HG02970 (cell line): Measurements from ENCODE around the gene ISCA2.
A peak's percentile ranks its signal among the peaks of the same experiment; 100 is the strongest.

Experiments used
- ATAC-seq: cut with Tn5 transposase; IDR thresholded peaks from one replicate; pipeline ENCODE4 v1.9.1; 2021; ENCODE audit warnings: mild to moderate bottlenecking, moderate library complexity, moderate number of reproducible peaks; ENCODE audit not compliant: unreplicated experiment, low FRiP score

The ISCA2 gene

DNA sequence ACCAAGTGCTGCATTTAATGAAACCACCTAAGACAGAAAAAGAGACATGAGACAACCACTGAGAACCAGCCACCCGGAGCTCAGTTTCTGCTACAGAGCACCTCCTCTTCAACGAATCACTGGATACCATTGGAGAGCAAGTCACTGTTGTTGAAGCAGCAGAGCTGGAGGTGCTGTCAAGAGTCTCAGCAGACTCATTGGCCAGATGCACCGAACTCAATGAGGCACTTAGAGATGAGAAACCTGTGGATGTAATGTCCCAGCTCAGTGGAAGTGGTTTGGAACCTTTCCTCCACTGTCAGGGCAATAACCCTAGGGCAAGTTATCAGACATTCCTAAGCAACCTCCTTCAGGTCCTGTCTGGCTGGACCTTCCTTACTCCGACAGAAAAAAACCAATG, 13.5 kb upstream of the ISCA2 start:
- ATAC-seq: no peak

DNA sequence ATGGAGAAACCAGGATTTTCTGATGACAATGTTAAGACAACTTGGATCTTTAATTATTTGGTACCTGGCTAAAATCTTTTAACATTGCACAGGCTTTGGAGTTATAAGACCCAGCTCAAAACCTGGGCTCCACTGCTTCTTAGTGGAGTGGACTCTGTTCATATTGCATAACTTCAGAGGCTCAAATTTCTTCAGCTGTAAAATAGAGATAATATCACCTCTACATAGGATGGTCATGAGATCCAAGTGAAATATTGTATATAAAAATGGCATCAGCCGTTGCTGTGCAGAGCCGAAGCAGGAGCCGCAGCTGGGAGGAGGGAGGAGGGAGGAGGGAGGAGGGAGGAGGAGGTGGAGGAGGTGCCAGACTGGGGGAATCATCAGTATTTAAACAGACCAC, 11.0 kb upstream of the ISCA2 start:
- no peak for ATAC-seq

DNA sequence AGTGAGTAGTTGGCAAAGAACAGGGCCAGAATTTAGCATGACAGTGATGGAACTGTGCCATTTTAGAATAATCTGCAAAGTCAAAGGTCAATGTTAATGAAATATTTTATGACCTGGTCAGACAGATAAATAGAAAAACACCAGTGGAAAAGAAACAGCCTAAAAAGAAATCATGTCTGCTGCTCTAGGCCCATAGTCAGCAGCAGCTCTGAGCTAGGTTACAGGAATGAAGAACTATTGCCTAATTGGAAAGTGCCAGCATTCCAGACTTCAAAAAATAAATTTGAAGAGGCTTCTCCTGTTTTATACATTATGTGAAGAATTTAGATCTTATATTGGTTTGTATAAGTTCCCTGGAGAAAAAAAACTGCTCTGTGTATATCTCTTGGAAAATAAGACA, 10.2 kb upstream of the ISCA2 start:
- ATAC-seq: no peak

DNA sequence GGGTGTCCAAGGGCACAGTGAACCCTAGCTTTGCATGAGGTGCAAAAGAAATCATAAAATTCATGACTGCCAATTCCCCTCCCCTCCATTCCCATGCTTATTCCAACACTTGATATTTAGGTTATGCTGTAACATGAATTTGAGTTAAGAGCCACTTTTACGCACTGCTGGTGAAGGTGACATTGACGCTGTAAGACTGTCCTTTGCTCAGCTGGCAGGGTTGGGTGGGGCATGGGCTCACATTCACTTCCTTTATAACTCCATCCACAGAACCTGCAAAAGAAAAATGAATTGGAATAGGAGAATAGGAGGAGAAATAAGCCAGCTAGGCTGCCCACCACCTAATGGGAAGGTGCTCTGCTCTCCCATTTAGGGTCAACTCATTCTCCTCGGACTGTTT, 7.4 kb upstream of the ISCA2 start:
- no peak for ATAC-seq

DNA sequence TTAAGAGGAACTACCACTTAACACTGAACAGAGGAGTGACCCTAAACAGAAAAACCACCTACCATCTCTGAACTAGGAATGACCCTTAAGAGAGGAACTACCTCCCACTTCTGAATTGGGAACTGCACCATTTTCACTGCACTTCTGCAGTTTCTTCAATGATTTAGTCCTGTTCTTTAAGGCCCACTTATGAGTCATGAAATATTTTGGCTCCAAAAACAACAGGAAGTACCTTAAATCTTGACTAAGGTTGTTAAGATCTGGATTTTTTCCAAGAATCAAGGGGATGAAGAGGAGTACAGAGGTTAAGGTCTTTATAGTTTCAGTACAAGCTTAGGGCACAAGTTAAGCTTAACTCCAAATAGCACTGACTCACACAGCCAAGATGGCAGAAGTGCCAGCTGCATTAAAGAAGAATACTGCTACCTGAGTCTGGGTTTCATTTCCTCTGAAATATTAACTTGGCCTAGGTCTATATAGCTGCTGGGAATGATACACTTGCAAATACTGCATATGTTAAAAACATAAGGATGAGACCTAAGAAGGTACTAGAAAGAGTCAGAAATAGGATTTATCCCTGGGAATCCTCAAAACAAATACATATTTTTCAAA, 4.7 kb upstream of the ISCA2 start:
- ATAC-seq: no peak

DNA sequence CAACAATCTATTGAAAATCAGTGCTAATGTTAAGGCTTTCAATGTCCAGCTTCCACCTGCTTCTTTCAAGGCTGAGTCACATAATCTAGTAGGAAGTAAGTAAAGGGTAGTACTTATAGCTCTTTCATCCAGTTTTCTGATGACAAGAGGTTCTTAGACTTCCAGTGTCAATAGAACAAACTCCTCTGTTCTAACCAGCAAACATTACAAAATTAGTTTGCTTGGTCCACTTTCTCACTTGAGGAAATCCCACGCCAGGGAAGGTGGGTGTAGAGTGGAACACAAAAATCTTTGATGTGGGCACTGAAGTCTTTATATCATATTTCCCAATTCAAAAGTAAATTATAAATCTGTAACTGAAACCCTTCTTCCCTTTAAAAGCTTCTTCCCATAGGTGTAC, 3.1 kb upstream of the ISCA2 start:
- no peak for ATAC-seq

DNA sequence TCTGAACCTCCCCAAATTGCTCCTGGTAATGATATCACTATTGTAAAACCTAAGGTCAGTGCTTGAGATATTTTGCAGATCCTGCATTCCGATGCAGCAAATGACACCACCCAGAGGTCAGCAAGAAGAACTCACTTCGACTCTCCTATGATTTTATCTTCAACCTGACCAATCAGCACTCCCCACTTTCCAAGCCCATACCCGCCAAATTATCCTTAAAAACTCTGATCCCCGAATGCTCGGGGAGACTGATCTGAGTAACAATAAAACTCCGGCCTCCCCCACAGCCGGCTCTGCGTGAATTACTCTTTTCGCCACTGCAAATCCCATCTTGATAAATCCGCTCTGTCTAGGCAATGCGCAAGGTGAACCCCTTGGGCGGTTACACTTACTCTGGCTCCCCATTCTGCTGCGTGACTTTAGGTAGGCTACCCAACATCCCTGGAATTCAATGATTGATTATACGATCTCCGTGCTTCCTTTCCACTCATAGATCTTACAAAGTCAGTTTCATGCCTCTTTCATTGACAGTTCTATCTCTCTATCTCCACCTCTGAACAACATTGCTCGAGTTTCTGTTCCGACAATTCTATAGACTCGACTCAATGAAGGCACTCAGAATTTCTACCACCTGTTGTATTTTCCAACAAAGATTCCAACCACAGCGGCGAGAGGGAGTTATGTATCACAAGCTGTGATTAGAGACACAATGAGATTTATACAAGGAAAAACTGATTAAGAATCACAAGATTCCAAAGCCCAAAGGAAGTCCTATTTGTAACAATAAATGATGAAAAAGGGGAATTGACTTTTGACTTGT, 1.4 kb upstream of the ISCA2 start:
- no peak for ATAC-seq

DNA sequence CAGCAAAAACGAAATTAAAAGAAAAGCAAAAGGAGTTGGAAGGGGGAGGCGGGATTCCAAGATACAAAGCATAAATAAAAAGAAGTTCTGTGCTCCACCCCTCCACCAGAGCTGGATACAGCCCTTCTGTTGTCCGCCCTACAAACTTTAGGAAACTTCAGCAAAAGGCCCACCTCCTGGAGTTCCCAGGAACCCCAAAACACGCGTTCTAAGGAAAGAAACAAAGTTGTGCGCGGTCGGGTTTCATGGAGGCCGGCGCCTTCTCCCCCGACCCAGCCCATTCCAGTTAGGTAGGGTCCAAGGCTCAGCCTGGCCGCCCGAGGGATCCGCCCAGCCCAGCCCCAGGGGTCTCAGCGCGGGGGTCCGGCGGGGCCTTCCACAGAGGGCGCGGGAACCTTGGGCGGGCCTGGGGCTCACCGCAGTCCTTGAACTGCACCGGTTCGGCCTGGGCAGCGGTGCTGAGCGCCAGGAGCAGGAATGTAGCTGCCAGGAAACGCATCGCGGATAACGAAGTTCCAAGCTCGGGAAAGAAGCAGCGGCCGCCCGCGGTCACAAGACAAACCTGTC, 706 bp upstream of the ISCA2 start, which contains the start of gene NPC2:
NPC2 (minus strand) TSS at position 530 of the 567 bp plus-strand sequence; CDS start at position 499, 31 bp downstream.
- peak; percentile 20 for ATAC-seq

DNA sequence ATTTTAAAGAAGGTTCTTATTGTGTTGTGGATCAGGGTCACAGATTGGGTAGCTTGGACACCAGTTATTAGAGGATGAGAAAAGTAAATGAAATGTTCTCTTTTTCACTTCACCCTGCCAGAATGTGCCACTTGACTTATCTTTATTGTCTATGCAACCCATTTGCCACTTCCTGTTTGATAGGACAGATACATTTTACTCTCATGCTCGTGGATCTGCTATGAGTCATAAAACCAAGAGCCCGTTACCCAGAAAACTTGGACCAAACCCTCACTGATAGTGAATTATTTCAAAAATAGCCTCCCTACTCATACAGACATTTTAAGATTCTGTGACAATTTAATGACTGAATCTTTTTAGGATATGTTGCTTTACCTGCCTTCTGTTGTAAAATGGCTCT, 1.8 kb downstream of the ISCA2 start:
- no peak for ATAC-seq

DNA sequence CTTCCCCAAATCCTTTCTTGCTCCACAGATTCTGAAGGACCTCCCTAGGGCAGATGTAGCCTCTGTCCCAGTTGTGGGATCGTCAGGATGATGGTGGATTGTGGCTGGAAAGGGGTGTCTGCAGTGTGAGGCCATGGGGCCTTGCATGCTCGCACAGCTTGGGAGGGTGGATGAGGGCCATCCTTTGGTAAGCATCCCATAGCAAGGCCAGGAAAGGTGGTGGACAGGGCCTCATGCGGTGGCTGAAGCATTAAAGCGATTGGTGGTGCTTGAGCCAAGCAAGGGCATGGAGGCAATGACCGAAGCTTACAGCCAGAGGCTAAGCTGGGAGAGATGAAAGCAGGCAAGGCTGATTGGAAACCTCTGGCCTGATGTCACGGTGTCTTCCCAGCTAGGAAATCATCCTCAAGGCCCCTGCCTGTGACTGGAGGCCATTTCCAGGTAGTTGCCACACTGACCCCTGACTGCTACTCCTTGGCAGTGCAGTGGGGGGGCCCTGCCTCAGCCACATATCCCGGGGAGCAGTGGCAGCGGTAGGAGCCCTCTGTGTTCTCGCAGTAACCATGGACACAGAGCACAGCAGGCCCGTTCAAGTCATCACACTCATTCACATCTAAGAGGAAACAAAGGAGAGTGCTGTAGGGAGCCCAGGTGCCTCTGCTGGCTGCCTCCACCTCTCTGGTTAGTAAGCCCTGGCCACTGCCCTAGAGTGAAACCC, 7.0 kb downstream of the ISCA2 start:
- ATAC-seq: no peak

DNA sequence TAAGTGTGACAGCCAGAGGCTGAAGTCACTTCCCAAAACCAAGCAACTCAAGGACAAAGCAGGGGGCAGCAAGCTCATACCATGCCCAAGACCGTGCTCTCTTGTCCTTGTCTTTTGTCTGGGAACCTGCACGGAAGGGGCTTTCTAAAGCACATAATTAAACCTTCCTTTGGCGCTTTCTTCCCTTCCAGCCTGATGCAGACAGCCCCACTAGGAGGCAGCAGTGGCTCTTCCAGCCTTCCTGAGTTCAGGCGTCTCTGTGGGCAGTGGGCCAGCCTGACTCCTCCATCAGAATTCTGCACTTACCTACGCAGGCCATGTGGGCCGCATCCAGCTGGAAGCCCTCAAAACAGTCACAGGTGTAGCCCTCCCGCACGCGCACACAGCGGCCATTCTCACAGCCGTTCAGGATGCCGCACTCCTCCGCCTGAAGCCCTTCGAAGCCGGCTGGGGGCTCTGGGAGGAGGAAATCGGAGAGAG, 7.6 kb downstream of the ISCA2 start:
- no peak for ATAC-seq

DNA sequence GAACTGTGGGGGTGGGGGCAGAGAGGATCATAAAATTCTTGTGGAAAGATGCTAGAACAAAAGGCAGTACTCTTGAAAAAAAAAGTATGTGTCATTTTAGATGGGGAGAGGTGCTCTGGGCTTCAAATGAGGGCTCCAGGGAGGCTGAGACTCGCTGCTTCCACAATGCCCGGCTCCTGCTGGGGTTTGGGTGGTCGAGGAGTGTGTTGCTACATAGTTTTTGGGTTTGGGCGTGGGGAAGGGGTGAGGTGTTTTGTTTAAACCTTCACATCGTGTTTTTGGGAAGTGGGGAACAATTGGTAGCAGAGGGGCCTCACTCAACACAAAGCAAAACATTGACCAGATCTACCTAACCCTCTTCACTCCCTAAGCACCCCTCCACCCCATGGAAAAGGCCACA, 8.1 kb downstream of the ISCA2 start:
- ATAC-seq: no peak

DNA sequence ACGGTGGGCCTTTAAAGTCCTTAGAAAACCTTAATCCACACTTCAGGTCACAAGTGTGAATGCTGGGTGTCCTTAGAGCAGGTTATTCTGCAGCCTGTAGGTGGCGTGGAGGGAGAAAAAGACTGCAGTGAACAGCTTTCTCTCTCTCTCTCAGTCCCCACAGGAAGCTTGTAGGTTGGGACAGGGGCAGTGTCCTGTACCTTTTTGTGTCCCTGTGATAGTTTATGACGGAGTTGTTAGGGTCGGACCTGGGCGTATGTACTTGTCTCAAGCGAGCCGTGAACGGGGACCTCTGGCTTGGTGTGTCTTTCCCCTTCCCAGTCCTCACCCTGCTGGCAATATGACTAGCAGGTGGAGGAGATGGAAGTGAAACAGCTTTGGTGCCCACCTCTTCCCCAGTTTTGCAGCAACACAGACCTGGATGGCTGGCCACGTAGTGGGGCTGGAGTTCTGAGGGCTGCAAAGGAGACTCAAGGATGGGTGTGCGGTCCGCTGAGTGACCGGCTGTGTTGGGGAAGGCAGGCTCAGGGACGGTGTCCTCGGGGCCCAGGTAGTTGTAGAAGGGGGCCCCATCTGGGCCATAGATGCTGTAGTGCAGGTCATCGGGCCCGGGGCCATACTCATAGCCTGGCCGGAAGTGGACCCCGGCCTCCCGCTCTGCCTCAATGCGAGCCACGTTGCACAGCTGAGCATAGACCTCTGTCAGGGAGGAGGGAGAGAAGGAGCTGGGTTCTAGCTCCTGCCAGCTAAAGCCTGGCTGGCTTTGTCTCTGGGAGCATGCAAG, 8.9 kb downstream of the ISCA2 start:
- ATAC-seq: no peak

DNA sequence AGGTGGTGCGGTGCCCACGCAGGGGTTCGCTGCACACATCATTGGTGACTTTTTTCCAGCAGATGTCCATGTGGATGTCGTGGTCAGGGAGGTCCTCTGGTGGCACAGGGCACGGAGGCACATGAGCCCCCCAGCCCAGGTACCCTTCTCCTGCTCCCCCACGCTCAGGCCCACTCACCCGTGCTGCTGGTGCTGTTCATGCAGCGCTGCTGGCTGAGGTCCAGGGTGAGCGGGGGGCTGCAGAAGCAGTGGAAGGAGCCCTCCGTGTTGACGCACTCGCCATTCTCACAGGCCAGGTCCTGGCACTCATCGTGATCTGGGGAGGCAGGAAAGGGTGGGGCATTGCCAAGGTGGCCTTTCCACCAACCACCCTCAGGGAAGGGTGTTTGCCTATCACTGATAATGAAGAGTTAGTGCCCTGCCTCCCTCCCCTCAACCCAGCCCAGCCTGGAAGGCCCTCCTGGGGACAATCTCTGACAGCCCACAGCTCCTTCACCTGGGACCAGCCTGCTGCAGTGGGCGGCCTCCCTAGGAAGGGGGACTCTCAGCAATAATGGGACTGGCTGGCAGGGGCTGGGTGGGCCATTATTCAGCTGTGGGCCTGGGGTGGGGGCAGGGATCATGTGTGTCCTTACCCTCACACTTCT, 9.8 kb downstream of the ISCA2 start:
- ATAC-seq: no peak

DNA sequence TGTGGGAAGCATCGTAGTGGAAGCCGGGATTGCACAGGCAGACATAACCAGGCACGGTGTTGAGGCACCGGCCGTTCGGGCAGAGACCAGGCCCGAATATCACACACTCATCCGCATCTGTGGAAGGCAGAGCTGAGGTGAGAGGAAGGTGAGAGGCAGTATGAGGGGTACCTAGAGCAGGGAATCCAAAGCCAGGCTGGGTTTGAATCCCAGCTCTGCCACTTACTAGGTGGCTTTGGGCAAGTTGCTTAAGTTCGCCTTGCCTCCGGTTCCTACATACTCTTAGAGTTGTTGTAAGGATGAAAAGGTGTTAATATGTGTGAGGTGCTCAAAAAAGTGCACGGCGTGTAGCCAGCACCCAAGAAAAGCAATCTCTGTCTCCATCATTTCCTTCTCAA, 10.4 kb downstream of the ISCA2 start:
- no peak for ATAC-seq

DNA sequence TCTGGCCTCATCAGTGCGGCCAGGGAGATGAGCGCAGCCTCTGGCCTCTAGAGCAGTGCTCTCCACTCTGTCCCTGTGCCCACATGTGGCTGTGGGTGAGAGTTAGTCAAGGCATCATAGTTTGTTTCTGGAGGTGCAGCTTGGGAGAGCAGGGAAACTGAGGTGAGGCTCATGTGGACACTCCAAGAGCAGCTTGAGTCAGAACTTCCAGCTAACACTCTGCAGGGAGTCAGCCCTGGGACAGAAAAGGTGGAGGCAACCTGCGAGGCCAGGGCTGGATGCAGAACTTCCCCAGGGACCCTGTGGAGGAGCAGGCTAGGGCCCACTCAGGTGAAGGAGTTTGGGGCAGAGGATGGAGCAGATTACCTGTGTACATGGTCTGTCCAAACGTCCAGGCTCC, 10.8 kb downstream of the ISCA2 start:
- ATAC-seq: no peak

DNA sequence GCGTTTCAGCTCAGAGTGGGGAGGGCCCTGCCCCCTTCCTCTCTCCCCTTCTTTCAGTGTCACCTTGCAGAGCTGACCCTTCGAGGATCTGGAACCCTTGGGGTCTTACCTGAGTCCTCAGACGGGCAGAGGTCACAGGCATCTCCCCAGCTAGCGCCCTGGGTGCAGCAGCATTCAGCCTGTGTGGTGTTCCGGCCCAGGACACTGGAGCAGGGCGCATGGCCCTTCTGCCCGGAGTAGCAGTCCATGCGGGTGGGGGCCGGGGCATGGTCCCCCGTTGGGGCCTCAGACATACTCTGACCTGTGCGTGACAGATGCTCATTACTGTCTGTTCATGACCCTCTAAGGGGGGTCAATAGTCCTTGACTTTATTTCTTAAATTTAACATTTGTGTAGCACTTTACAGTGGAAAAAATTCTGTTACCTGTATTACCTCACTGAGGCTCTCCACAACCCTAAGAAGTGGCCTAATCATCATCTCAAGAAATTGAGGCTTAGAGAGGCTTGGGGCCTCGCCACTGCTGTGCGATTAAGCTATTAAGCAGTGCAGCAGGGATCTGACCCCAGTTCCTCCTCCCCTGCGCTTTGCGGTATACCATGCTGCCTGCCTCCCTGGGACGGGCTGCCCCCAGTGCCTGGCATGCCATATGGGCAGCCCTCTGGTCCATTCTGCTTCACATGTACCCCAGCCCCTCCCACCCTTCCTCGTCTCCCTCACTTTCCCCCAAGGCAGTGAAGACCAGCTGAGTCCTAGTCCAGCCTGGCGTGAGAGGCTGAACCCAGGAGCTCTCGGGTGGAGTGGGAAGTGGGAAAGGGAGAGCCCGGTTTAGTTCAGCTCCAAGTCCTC, 11.5 kb downstream of the ISCA2 start:
- ATAC-seq: no peak

DNA sequence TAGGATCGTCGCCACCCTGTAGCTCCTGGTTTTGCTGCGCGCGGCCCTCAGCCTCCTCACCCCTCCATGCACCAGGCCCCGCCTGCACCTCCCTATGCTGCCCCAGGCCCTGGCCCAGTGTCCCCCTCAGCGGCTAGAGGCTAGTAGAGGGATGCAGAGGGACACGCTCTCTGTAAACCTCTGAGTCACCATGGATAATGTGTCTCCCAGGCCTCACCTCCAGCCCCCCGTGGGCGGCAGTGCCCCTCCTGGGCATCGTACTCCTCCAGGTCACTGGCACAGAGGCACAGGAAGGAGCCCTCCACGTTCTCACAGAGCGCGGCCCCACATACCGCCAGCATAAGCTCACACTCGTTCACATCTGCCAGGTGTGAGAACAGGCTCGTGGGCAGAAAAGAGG, 12.3 kb downstream of the ISCA2 start:
- no peak for ATAC-seq

DNA sequence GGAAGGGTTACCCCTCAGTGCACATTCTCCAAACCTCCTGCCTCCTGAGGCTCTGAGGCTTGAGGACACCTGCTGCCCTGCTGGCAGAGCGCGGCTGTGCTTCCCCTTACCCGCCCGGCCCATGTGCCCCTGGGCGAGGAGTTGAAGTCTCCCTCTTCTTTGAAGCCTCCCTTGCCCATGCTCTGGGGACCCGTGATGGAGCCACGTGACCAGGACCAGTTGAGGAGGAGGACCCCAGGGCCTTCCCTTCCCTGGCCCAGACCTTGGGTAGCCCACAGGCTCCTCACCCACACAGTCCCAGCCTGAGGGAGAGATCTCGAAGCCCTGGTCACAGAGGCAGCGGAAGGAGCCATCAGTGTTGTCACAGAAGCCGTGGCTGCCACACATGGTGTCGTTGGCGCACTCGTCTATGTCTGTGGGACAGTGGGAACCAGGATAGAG, 12.9 kb downstream of the ISCA2 start:
- no peak for ATAC-seq
